ENCODE measurements around the gene OR5C1.
"Not testable (repeated sequence)": the region's sequence is repeated elsewhere in the genome, so short reads cannot be mapped to it uniquely, and the experiment has no call there.

DNA sequence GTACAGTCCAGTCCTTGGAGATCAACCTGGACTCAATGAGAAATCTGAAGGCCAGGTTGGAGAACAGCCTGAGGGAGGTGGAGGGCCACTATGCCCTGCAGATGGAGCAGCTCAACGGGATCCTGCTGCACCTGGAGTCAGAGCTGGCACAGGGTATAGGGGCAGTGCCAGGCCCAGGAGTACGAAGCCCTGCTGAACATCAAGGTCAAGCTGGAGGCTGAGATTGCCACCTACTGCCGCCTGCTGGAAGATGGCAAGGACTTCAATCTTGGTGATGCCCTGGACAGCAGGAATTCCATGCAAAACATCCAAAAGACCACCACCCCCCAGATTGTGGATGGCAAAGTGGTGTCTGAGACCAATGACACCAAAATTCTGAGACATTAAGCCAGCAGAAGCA lies 49.7 kb downstream of the OR5C1 start:
- TF ChIP-seq, protein P1, sequence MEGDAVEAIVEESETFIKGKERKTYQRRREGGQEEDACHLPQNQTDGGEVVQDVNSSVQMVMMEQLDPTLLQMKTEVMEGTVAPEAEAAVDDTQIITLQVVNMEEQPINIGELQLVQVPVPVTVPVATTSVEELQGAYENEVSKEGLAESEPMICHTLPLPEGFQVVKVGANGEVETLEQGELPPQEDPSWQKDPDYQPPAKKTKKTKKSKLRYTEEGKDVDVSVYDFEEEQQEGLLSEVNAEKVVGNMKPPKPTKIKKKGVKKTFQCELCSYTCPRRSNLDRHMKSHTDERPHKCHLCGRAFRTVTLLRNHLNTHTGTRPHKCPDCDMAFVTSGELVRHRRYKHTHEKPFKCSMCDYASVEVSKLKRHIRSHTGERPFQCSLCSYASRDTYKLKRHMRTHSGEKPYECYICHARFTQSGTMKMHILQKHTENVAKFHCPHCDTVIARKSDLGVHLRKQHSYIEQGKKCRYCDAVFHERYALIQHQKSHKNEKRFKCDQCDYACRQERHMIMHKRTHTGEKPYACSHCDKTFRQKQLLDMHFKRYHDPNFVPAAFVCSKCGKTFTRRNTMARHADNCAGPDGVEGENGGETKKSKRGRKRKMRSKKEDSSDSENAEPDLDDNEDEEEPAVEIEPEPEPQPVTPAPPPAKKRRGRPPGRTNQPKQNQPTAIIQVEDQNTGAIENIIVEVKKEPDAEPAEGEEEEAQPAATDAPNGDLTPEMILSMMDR (conservative IDR thresholded peaks at IDR 0.05) = peak; percentile 20; the same call in 1 of the 2 replicates
- TF ChIP-seq EZH2 (IDR thresholded peaks at IDR 0.05; ENCODE audit: low read depth) = not testable (repeated sequence)
